Activated naive CD8-positive, alpha-beta T cell treated with anti-CD3 and anti-CD28 coated beads, Interleukin-2, amount 50 U/mL, for 16 hours (primary cell): ENCODE data around the gene CDHR4.
"Not testable (repeated sequence)": the region's sequence is repeated elsewhere in the genome, so short reads cannot be mapped to it uniquely, and the experiment has no call there.

ENCODE experiments used
- DNase-seq: peaks from one replicate; pipeline ENCODE4 v3.0.0-alpha.2; 2020; ENCODE audit warnings: low read depth, low spot score

CDHR4 gene

DNA sequence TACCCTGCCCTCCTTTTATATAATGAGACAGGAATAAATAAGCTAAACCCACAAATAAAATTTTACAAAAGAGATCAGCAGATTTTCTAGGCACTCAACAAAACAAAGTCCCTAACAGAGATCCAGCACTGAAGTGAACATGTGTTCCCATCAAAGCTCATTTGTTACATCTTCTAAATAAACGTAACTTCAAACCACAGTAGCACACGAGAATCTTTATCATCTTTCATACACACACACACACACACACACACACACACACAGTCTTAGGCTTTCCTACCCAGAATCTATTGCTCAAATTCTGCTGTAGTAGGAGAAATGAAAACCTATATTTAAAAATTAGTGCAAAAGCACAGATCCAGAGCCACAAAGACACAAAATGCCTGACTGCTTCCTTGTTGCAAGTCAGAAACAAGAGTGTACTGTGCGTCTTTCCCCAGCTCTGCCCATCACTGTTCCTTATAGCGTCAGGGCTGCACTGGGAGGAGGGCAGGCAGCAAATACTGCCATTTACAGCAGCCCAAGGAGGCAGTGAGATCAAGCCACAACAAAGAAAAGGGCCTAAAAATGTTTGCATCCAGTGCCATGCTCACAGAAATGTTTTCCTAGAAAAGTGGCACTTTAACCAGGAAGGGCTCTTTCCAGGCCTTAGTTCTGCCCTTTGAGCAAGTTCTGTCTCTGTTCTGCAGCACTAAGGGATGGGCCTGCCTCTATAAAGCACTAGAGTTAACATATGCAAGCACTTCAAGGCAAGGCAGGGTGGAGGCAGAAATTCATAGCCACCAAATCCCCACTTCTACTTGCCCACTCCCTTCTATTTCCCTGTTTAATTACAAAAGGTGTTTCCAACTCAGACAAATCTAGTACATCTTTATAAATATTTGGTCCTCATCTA, 19.3 kb downstream of the CDHR4 start:
- no peak for DNase-seq

GRCh38 chr3:49779358-49780079, 20.2 kb downstream of the CDHR4 start:
- no peak for DNase-seq

- not testable (repeated sequence) for DNase-seq
These were observed 23.6 kb downstream of the CDHR4 start for GRCh38 chr3:49776101-49776500.

DNA sequence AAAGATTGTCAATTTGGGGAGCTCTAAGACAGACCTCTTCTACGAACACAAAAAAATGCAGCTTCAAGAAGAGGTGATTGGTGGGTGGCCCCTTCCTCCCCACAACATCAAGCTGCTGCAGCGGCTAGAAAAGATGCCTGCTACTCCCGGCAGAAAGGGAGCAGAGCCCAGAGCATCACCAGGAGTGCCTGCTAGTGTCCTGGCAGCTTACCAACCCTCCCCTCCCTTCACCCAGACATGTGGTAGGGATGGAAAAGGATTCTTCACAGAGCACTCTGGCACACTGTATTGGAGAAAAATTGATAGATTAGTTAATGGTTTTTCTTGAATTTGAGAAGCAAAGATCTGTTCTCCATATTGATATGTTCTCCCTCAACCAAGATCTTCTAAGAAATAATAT, 24.1 kb downstream of the CDHR4 start:
- DNase-seq = no peak

DNA sequence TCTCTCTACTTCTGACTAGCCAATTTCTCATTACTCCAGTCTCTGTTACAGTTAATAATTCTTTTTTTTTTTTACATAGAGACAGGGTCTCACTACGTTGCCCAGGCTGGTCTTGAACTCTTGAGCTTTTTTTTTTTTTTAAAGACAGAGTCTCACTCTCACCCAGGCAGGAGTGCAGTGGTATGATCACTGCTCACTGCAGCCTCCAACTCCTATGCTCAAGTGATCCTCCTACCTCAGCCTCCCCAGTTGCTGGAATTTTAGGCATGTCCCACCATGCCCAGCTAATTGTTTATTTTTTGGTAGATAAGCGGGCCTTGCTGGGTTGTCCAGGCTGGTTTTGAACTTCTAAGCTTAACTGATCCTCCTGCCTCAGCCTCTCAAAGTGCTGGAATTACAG, 27.0 kb downstream of the CDHR4 start:
- no peak for DNase-seq

- DNase-seq = no peak
These were observed 28.2 kb downstream of the CDHR4 start for GRCh38 chr3:49771340-49771938.

GRCh38 chr3:49769926-49770325, 29.7 kb downstream of the CDHR4 start:
- no peak for DNase-seq

GRCh38 chr3:49769286-49769915, 30.3 kb downstream of the CDHR4 start:
- no peak for DNase-seq

DNA sequence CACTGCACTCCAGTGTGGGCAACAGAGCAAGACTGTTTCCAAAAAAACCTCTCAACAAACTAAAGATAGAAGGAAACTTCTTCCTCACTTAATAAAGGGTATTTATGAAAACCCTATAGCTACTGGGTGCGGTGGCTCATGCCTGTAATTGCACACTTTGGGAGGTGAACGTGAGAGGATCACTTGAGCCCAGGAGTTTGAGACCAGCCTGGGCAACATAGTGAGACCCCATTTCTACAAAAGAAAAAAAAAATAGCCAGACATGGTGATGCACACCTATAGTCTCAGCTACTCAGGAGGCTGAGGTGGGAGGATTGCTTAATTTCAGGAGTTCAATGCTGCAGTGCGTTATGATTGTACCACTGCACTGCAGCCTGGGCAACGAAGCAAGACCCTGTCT, 35.7 kb downstream of the CDHR4 start:
- no peak for DNase-seq

DNA sequence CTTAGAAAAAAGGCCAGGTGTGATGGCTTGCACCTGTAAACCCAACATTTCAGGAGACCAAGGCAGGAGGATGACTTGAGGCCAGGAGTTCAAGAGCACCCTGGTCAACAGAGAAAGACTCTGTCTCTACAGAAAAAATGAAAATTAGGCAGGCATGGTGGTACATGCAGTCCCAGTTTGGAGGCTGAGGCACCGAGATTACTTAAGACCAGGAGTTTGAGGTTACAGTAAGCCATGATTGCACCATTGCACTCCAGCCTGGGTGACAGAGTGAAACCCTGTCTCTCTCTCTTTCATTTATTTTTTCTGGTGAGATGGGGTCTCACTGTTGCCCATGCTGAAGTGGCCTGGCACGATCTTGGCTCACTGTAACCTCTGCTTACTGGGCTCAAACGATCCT, 38.0 kb downstream of the CDHR4 start:
- DNase-seq = no peak

- no peak for DNase-seq
These were observed 40.4 kb downstream of the CDHR4 start for GRCh38 chr3:49759226-49759625.

GRCh38 chr3:49757197-49757596, 42.5 kb downstream of the CDHR4 start:
- DNase-seq = no peak

- DNase-seq = no peak
These were observed 43.6 kb downstream of the CDHR4 start for GRCh38 chr3:49756036-49756435.

GRCh38 chr3:49754536-49754935, 45.1 kb downstream of the CDHR4 start:
- DNase-seq = no peak

- DNase-seq = no peak
These were observed 48.2 kb downstream of the CDHR4 start for GRCh38 chr3:49751501-49751900.

- no peak for DNase-seq
These were observed 49.6 kb downstream of the CDHR4 start for GRCh38 chr3:49750056-49750455.

- DNase-seq = not testable (repeated sequence)
These were observed 50.8 kb downstream of the CDHR4 start for GRCh38 chr3:49748874-49749273.

- DNase-seq = no peak
These were observed 51.7 kb downstream of the CDHR4 start for GRCh38 chr3:49747792-49748480.

DNA sequence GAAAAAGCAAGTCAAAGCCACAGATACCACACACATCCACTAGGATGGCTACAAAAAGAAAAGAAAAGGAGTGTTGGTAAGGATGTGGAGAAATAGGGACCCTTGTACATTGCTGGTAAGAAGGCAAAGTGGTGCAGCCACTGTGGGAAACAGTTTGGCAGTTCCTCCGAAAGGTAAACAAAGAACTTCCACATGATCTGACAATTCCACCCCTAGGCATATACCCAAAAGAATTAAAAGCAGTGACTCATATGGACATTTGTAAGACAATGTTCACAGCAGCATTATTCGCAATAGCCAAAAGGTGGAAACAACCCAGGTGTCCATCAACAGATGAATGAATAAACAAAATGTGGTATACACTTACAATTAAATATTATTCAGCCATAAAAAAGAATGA, 53.7 kb downstream of the CDHR4 start:
- no peak for DNase-seq
